ENCODE results near the gene APLF.
"Not testable (repeated sequence)": the region's sequence is repeated elsewhere in the genome, so short reads cannot be mapped to it uniquely, and the experiment has no call there.

The APLF gene

GRCh38 chr2:68561372-68561771 lies 94.0 kb downstream of the APLF start:
- DNase-seq (ENCODE audit: low read depth, low spot score) = no peak

GRCh38 chr2:68562934-68563333 lies 95.5 kb downstream of the APLF start:
- DNase-seq (ENCODE audit: low read depth, low spot score) = no peak
- no peak overlapping the region for H3K4me3 ChIP-seq (ENCODE audit: low read length)

More at GRCh38 chr2:68561372-68561771, 94.0 kb downstream of the APLF start:
- no peak overlapping the region for H3K4me3 ChIP-seq (ENCODE audit: low read length)

GRCh38 chr2:68564426-68564825 lies 97.0 kb downstream of the APLF start:
- DNase-seq (ENCODE audit: low read depth, low spot score) = no peak
- no peak overlapping the region for H3K4me3 ChIP-seq (ENCODE audit: low read length)

GRCh38 chr2:68565273-68565672 lies 97.9 kb downstream of the APLF start:
- DNase-seq (ENCODE audit: low read depth, low spot score) = no peak

GRCh38 chr2:68565858-68566257 lies 98.5 kb downstream of the APLF start:
- no peak for DNase-seq (ENCODE audit: low read depth, low spot score)
- H3K4me3 ChIP-seq (ENCODE audit: low read length) = no peak overlapping the region

More at GRCh38 chr2:68565273-68565672, 97.9 kb downstream of the APLF start:
- H3K4me3 ChIP-seq (ENCODE audit: low read length) = no peak overlapping the region

GRCh38 chr2:68566362-68566761 lies 99.0 kb downstream of the APLF start:
- H3K4me3 ChIP-seq (ENCODE audit: low read length) = no peak overlapping the region
- DNase-seq (ENCODE audit: low read depth, low spot score) = no peak

- no peak for DNase-seq (ENCODE audit: low read depth, low spot score)
- no peak overlapping the region for H3K4me3 ChIP-seq (ENCODE audit: low read length)
Measured at GRCh38 chr2:68568116-68568515, 100.7 kb downstream of the APLF start.

- DNase-seq (ENCODE audit: low read depth, low spot score) = no peak
- no peak overlapping the region for H3K4me3 ChIP-seq (ENCODE audit: low read length)
Measured at GRCh38 chr2:68569604-68570003, 102.2 kb downstream of the APLF start.

GRCh38 chr2:68570434-68570833 lies 103.0 kb downstream of the APLF start:
- H3K4me3 ChIP-seq (ENCODE audit: low read length); DNase-seq (ENCODE audit: low read depth, low spot score): not testable (repeated sequence)

- DNase-seq (ENCODE audit: low read depth, low spot score) = no peak
- no peak overlapping the region for H3K4me3 ChIP-seq (ENCODE audit: low read length)
Measured at GRCh38 chr2:68574202-68574791, 106.9 kb downstream of the APLF start.

- DNase-seq (ENCODE audit: low read depth, low spot score) = no peak
- H3K4me3 ChIP-seq (ENCODE audit: low read length) = no peak overlapping the region
Measured at GRCh38 chr2:68577183-68577582, 109.8 kb downstream of the APLF start.

- DNase-seq (ENCODE audit: low read depth, low spot score) = no peak
- no peak overlapping the region for H3K4me3 ChIP-seq (ENCODE audit: low read length)
Measured at GRCh38 chr2:68579689-68580088, 112.3 kb downstream of the APLF start.

GRCh38 chr2:68588589-68588988 lies 121.2 kb downstream of the APLF start:
- H3K4me3 ChIP-seq (ENCODE audit: low read length) = no peak overlapping the region
- no peak for DNase-seq (ENCODE audit: low read depth, low spot score)

GRCh38 chr2:68589963-68590362 lies 122.6 kb downstream of the APLF start:
- no peak overlapping the region for H3K4me3 ChIP-seq (ENCODE audit: low read length)
- DNase-seq (ENCODE audit: low read depth, low spot score) = no peak

- DNase-seq (ENCODE audit: low read depth, low spot score) = no peak
- H3K4me3 ChIP-seq (ENCODE audit: low read length) = no peak overlapping the region
Measured at GRCh38 chr2:68590702-68591101, 123.3 kb downstream of the APLF start.

GRCh38 chr2:68591225-68591624 lies 123.8 kb downstream of the APLF start:
- no peak overlapping the region for H3K4me3 ChIP-seq (ENCODE audit: low read length)
- DNase-seq (ENCODE audit: low read depth, low spot score) = no peak

- H3K4me3 ChIP-seq (ENCODE audit: low read length) = no peak overlapping the region
- no peak for DNase-seq (ENCODE audit: low read depth, low spot score)
Measured at GRCh38 chr2:68594041-68594440, 126.7 kb downstream of the APLF start.

GRCh38 chr2:68594674-68595492 lies 127.5 kb downstream of the APLF start:
- peak; percentile 50 for DNase-seq (ENCODE audit: low read depth, low spot score)
- no peak overlapping the region for H3K4me3 ChIP-seq (ENCODE audit: low read length)

GRCh38 chr2:68595493-68595785 lies 128.1 kb downstream of the APLF start:
- H3K4me3 ChIP-seq (ENCODE audit: low read length); DNase-seq (ENCODE audit: low read depth, low spot score): not testable (repeated sequence)

GRCh38 chr2:68600495-68600894 lies 133.1 kb downstream of the APLF start:
- not testable (repeated sequence) for H3K4me3 ChIP-seq (ENCODE audit: low read length); DNase-seq (ENCODE audit: low read depth, low spot score)

- no peak for DNase-seq (ENCODE audit: low read depth, low spot score)
- H3K4me3 ChIP-seq (ENCODE audit: low read length) = no peak overlapping the region
Measured at GRCh38 chr2:68603059-68603458, 135.7 kb downstream of the APLF start.
